Measurements from ENCODE around the gene NUP155.
A peak's percentile ranks its signal among the peaks of the same experiment; 100 is the strongest.
"Not testable (repeated sequence)": the region's sequence is repeated elsewhere in the genome, so short reads cannot be mapped to it uniquely, and the experiment has no call there.

DNA sequence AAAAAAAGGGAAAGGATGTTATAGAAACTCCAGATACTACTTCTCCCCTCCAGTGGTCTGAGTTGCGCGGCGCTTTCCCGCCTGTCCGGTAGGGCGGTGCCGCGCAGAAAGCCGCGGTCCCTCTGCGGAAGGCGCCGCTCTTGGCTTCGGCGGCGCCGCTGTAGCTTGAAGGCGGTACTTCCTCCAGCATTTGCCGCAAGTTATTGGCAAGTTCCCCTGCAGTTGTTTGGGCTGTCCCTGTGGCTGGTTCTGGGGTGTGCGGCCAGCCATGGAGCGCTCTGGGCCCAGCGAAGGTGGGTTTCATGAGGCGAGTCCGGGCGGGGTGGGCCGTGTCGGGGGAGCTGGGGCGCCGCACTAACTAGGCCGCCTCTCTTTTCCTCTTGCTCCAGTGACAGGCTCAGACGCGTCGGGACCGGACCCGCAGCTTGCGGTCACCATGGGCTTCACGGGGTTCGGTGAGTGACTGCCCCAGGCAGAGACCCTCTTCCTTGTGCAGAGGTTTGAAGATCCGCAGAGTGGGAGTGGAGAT, 8.3 kb upstream of the NUP155 start, which contains the start of gene WDR70:
- TF ChIP-seq, protein P1, sequence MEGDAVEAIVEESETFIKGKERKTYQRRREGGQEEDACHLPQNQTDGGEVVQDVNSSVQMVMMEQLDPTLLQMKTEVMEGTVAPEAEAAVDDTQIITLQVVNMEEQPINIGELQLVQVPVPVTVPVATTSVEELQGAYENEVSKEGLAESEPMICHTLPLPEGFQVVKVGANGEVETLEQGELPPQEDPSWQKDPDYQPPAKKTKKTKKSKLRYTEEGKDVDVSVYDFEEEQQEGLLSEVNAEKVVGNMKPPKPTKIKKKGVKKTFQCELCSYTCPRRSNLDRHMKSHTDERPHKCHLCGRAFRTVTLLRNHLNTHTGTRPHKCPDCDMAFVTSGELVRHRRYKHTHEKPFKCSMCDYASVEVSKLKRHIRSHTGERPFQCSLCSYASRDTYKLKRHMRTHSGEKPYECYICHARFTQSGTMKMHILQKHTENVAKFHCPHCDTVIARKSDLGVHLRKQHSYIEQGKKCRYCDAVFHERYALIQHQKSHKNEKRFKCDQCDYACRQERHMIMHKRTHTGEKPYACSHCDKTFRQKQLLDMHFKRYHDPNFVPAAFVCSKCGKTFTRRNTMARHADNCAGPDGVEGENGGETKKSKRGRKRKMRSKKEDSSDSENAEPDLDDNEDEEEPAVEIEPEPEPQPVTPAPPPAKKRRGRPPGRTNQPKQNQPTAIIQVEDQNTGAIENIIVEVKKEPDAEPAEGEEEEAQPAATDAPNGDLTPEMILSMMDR (IDR thresholded peaks at IDR 0.05; ENCODE audit: borderline replicate concordance, extremely low read depth, low read length, poor library complexity, severe bottlenecking): peak; percentile 82
- not testable (repeated sequence) for TF ChIP-seq EZH2 (IDR thresholded peaks at IDR 0.05; ENCODE audit: borderline replicate concordance, low read depth, low read length, severe bottlenecking)
